SU-DHL-6 (cell line): Measurements from ENCODE around the gene FRMD8.

Experiments
- H2AFZ ChIP-seq: fragments of 200-600 bp; sonication (generic); 2 replicates; pipeline ENCODE4 v1.6.1; 2014; ENCODE audit warnings: low read depth, mild to moderate bottlenecking, moderate library complexity, mixed read lengths, antibody characterized with exemption, low read length; ENCODE audit not compliant: severe bottlenecking
- H3F3A ChIP-seq: fragments of 200-600 bp; shearing (Covaris generic); 2 replicates; pipeline ENCODE4 v1.6.0; 2016; ENCODE audit warnings: antibody characterized with exemption, mild to moderate bottlenecking; ENCODE audit not compliant: insufficient read depth
- H3K27ac ChIP-seq: fragments of 200-600 bp; sonication (generic); 2 replicates; pipeline ENCODE4 v1.5.1; 2016; ENCODE audit warnings: low read depth, mild to moderate bottlenecking, low read length, moderate library complexity, mixed read lengths
- H3K27me3 ChIP-seq: fragments of 200-600 bp; sonication (generic), shearing (Covaris generic); 2 replicates; pipeline ENCODE4 v1.6.0; 2014; ENCODE audit warnings: mild to moderate bottlenecking, low read length
- H3K36me3 ChIP-seq: fragments of 200-600 bp; sonication (generic); 2 replicates; pipeline ENCODE4 v1.6.1; 2014; ENCODE audit warnings: mild to moderate bottlenecking, low read length, mixed read lengths
- H3K4me2 ChIP-seq: fragments of 300-600, 200-600 bp; shearing (Covaris generic), sonication (generic); 2 replicates; pipeline ENCODE4 v1.6.0; 2014; ENCODE audit warnings: low read length, low read depth, mild to moderate bottlenecking; ENCODE audit not compliant: poor library complexity, severe bottlenecking
- H3K4me3 ChIP-seq: fragments of 200-600 bp; sonication (generic); 2 replicates; pipeline ENCODE4 v1.5.1; 2014; ENCODE audit warnings: antibody characterized with exemption, low read length, mild to moderate bottlenecking, mixed read lengths; ENCODE audit not compliant: insufficient read depth, poor library complexity, severe bottlenecking
- H3K79me2 ChIP-seq: fragments of 200-600 bp; sonication (generic); 2 replicates; pipeline ENCODE4 v1.6.1; 2014; ENCODE audit warnings: mild to moderate bottlenecking, low read length, moderate library complexity; ENCODE audit not compliant: insufficient read depth
- H3K9ac ChIP-seq: fragments of 200-600 bp; sonication (generic); 2 replicates; pipeline ENCODE4 v1.7.0; 2014; ENCODE audit warnings: mild to moderate bottlenecking, low read length
- H3K9me2 ChIP-seq: fragments of 200-600 bp; sonication (generic); replicated peaks from 2 replicates; pipeline ENCODE4 v1.6.1; 2014; ENCODE audit warnings: low read length; ENCODE audit not compliant: insufficient read depth
- H3K9me3 ChIP-seq: fragments of 200-600 bp; sonication (generic); 2 replicates; pipeline ENCODE4 v1.6.1; 2014; ENCODE audit warnings: low read length, mixed read lengths; ENCODE audit not compliant: insufficient read depth
- H4K20me1 ChIP-seq: fragments of 200-600 bp; sonication (generic); 2 replicates; pipeline ENCODE4 v1.6.1; 2014; ENCODE audit warnings: low read depth, mild to moderate bottlenecking, antibody characterized with exemption, low read length, moderate library complexity, mixed read lengths
- EZH2phosphoT487 ChIP-seq: fragments of 200-600 bp; sonication (generic), shearing (Covaris generic); conservative IDR thresholded peaks from 2 replicates; pipeline ENCODE4 v1.6.1; 2018; ENCODE audit warnings: mild to moderate bottlenecking, antibody characterized with exemption, low read length, moderate library complexity, mixed read lengths
- TF ChIP-seq, protein P1 (sequence below): fragments of 200-600 bp; sonication (generic); IDR thresholded peaks from one replicate; pipeline ENCODE4 v1.5.1; 2017; ENCODE audit warnings: antibody characterized with exemption, mild to moderate bottlenecking, low read length, moderate library complexity; ENCODE audit not compliant: insufficient read depth, poor library complexity, severe bottlenecking

Gene FRMD8

DNA sequence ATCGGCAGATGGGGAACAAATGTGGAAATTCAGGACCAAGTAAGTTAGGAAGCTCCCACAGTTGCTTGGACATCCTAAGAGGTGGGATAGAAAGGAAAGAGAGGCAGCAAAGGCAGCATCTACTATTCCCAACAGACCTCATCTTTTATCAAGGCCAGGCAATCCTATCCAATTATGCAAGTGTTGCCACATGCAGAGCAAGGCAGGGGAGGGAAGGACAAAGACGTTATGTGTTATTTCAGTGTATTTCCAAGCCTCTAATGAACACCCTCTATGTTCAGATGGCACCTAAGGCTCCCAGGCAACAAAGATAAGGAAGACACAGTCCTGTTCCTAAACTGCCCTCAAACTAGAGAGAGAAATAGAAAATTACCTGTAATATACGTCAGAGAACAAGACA lies 22.7 kb upstream of the FRMD8 start:
- Histone ChIP-seq H4K20me1 (no peaks in the 10 kb centered on the region), H3K4me3 (no peak overlapping the region), H3K36me3 (no peaks in the 10 kb centered on the region), H3K9me2 (no peaks in the 10 kb centered on the region), H3K9me3 (no peaks in the 10 kb centered on the region), H3K79me2 (no peaks in the 10 kb centered on the region), H3K4me2 (no peak overlapping the region), H3F3A (no peaks in the 10 kb centered on the region), H2AFZ (no peak overlapping the region), H3K27me3 (no peaks in the 10 kb centered on the region), H3K27ac (no peak overlapping the region), H3K9ac (no peak overlapping the region)
- TF ChIP-seq, protein P1, sequence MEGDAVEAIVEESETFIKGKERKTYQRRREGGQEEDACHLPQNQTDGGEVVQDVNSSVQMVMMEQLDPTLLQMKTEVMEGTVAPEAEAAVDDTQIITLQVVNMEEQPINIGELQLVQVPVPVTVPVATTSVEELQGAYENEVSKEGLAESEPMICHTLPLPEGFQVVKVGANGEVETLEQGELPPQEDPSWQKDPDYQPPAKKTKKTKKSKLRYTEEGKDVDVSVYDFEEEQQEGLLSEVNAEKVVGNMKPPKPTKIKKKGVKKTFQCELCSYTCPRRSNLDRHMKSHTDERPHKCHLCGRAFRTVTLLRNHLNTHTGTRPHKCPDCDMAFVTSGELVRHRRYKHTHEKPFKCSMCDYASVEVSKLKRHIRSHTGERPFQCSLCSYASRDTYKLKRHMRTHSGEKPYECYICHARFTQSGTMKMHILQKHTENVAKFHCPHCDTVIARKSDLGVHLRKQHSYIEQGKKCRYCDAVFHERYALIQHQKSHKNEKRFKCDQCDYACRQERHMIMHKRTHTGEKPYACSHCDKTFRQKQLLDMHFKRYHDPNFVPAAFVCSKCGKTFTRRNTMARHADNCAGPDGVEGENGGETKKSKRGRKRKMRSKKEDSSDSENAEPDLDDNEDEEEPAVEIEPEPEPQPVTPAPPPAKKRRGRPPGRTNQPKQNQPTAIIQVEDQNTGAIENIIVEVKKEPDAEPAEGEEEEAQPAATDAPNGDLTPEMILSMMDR, result no peak
- no peak for TF ChIP-seq EZH2phosphoT487

DNA sequence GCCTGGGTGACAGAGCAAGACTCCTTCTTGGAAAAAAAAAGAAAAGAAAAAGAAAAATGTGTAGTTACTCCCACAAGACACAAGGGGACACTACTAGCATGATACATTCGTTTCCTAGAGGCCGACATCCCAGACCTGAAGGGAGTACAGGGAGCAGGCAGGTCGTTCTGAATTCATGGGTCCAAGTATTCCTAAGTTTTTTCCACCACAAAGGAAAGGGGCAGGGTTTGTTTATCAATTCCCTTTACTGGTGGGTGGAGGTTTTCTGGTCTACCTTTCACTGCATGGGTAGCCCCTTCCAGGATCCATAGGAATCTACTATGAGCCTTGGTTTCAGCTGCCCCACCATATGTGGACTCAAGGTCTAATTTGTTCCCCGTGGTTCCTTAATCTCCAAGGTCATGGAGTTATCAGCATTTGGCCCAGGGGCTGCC lies 20.1 kb upstream of the FRMD8 start:
- Histone ChIP-seq H3K9me3 (no peaks in the 10 kb centered on the region), H3K36me3 (no peaks in the 10 kb centered on the region), H4K20me1 (no peaks in the 10 kb centered on the region), H3F3A (no peaks in the 10 kb centered on the region), H3K79me2 (no peaks in the 10 kb centered on the region), H3K9me2 (no peaks in the 10 kb centered on the region), H2AFZ (no peak overlapping the region), H3K27me3 (no peaks in the 10 kb centered on the region), H3K9ac (no peak overlapping the region), H3K4me3 (no peak overlapping the region), H3K27ac (no peak overlapping the region), H3K4me2 (no peak overlapping the region)
- TF ChIP-seq, protein P1, result peak; percentile 32
- no peak for TF ChIP-seq EZH2phosphoT487

DNA sequence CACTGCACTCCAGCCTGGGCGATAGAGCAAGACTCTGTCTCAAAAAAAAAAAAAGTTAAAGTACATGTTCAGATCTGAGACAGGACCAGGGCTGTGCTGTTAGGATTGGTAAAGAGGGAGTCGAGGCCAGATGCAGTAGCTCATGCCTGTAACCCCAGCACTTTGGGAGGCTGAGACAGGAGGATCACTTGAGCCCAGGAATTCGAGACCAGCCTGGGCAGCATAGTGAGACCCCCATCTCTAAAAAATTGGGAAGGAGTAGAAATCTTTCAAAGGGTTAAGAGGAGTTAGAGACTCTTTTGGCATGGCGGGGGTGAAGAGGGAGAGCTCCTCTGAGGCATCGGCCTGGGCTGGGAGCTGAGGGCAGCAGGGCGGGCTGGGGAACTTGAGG lies 15.8 kb upstream of the FRMD8 start:
- H3K79me2 ChIP-seq, result no peaks in the 10 kb centered on the region
- no peaks in the 10 kb centered on the region for H3K9me3 ChIP-seq
- no peak overlapping the region for H3K4me2 ChIP-seq
- H3K27ac ChIP-seq, result no peak overlapping the region
- H3K9ac ChIP-seq, result no peak overlapping the region
- H3K4me3 ChIP-seq, result no peak overlapping the region
- no peaks in the 10 kb centered on the region for H3K36me3 ChIP-seq
- H3K9me2 ChIP-seq, result no peaks in the 10 kb centered on the region
- no peaks in the 10 kb centered on the region for H4K20me1 ChIP-seq
- no peaks in the 10 kb centered on the region for H3F3A ChIP-seq
- no peaks in the 10 kb centered on the region for H3K27me3 ChIP-seq
- TF ChIP-seq, protein P1, result no peak
- TF ChIP-seq EZH2phosphoT487, result no peak
- no peak overlapping the region for H2AFZ ChIP-seq
